H1 (cell line): ENCODE data around the gene TMX2. TPM values are rescaled to one million over a fixed set of nuclear protein-coding genes. Genes with fewer than 3 reads are reported as not detected.

Experiments
- CTCF ChIA-PET: fragments of 300-600 bp; sonication (Branson Sonifier 250); formaldehyde crosslinking; loops from one replicate; lab custom pipeline; 2021; ENCODE audit not compliant: partially characterized antibody; lab: Charles Lee
- POLR2A ChIA-PET: fragments of 300-600 bp; sonication (Branson Sonifier 250); formaldehyde crosslinking; loops from one replicate; lab custom pipeline; 2021; ENCODE audit warnings: inconsistent platforms; ENCODE audit not compliant: partially characterized antibody; lab: Charles Lee
- DNase-seq, 2 experiments: peaks; one replicate each; pipeline versions ENCODE4 v3.0.0 to v3.0.0-alpha.2; 2010 to 2022; ENCODE audit warnings: low spot score in 2 of 2, low read depth in 1 of 2, mixed read lengths in 1 of 2
- FAIRE-seq: peaks from 2 replicates; lab custom pipeline; 2011; peaks lifted over from hg19 to GRCh38; lab: Jason Lieb, UNC
- H2AFZ ChIP-seq: 2 replicates; pipeline ENCODE4 v1.8.1; 2012; ENCODE audit warnings: low read length, inconsistent platforms
- H2AK5ac ChIP-seq: 2 replicates; pipeline ENCODE4 v1.6.1; 2013; ENCODE audit warnings: low read depth, low read length
- H2BK120ac ChIP-seq: replicated peaks from 2 replicates; pipeline ENCODE3; 2013; ENCODE audit warnings: low read depth, low read length, inconsistent platforms
- H2BK12ac ChIP-seq: 2 replicates; pipeline ENCODE4 v1.6.1; 2013; ENCODE audit warnings: low read depth, low read length
- H2BK15ac ChIP-seq: 2 replicates; pipeline ENCODE4 v1.6.1; 2013; ENCODE audit warnings: low read length
- H2BK20ac ChIP-seq: 2 replicates; pipeline ENCODE4 v1.6.1; 2013; ENCODE audit warnings: low read length
- H2BK5ac ChIP-seq: 2 replicates; pipeline ENCODE4 v1.6.1; 2013; ENCODE audit warnings: low read depth, low read length
- H3K14ac ChIP-seq: 2 replicates; pipeline ENCODE4 v1.6.1; 2013; ENCODE audit warnings: inconsistent platforms; ENCODE audit not compliant: insufficient read length
- H3K18ac ChIP-seq: 2 replicates; pipeline ENCODE4 v1.6.1; 2013; ENCODE audit warnings: low read length; ENCODE audit errors: extremely low read depth
- H3K23ac ChIP-seq: 2 replicates; pipeline ENCODE4 v1.6.1; 2013; ENCODE audit warnings: inconsistent platforms; ENCODE audit not compliant: insufficient read length
- H3K23me2 ChIP-seq: 2 replicates; pipeline ENCODE4 v1.6.1; 2013; ENCODE audit warnings: low read depth, low read length
- H3K27ac ChIP-seq: 2 replicates; pipeline ENCODE4 v1.6.1; 2011; ENCODE audit warnings: low read depth, low read length, inconsistent platforms
- H3K27me3 ChIP-seq, 4 experiments: replicated peaks in 1 of 4; 1 replicate in 1 of 4; 2 replicates in 3 of 4; pipeline versions ENCODE4 v1.6.1 to v1.8.1; 2011 to 2013; ENCODE audit warnings: low read length in 3 of 4, mild to moderate bottlenecking in 3 of 4, inconsistent platforms in 2 of 4, mixed read lengths in 2 of 4, moderate library complexity in 1 of 4; ENCODE audit not compliant: control insufficient read depth in 3 of 4, insufficient read depth in 3 of 4; ENCODE audit errors: extremely low read depth in 1 of 4
- H3K36me3 ChIP-seq, 4 experiments: 2 replicates each; pipeline versions ENCODE4 v1.6.1 to v1.8.1; 2011 to 2013; ENCODE audit warnings: mild to moderate bottlenecking in 4 of 4, low read length in 3 of 4, moderate library complexity in 2 of 4, control low read depth in 1 of 4, inconsistent platforms in 1 of 4; ENCODE audit not compliant: insufficient read depth in 4 of 4, control insufficient read depth in 2 of 4
- H3K4ac ChIP-seq: replicated peaks from 2 replicates; pipeline ENCODE3; 2013; ENCODE audit warnings: low read length, low read depth, mixed read lengths, inconsistent platforms; ENCODE audit not compliant: insufficient read length
- H3K4me1 ChIP-seq, 4 experiments: replicated peaks in 1 of 4; 1 replicate in 1 of 4; 2 replicates in 3 of 4; pipeline versions ENCODE4 v1.6.1 to v1.8.1; 2011 to 2013; ENCODE audit warnings: low read length in 3 of 4, inconsistent platforms in 2 of 4, mixed read lengths in 1 of 4; ENCODE audit not compliant: insufficient read depth in 4 of 4, control insufficient read depth in 3 of 4
- H3K4me2 ChIP-seq, 2 experiments: 2 replicates each; pipeline versions ENCODE4 v1.6.1 to v1.8.1; 2011 to 2013; ENCODE audit warnings: low read depth in 2 of 2, low read length in 2 of 2, control low read depth in 1 of 2, inconsistent platforms in 1 of 2, mild to moderate bottlenecking in 1 of 2; ENCODE audit not compliant: insufficient read depth in 1 of 2
- H3K4me3 ChIP-seq, 4 experiments: fragments of 200-600, 300-600 bp in 1 of 4; sonication (generic), shearing (Covaris generic), sonication (Bioruptor Twin) in 1 of 4; 2 replicates each; pipeline versions ENCODE4 v1.5.1 to v1.8.1; 2011 to 2016; ENCODE audit warnings: low read length in 4 of 4, low read depth in 3 of 4, control low read depth in 2 of 4, inconsistent platforms in 2 of 4, mild to moderate bottlenecking in 2 of 4, mixed read lengths in 1 of 4, moderate library complexity in 1 of 4; ENCODE audit not compliant: insufficient read depth in 2 of 4; ENCODE audit errors: extremely low read depth in 1 of 4
- H3K56ac ChIP-seq: replicated peaks from 2 replicates; pipeline ENCODE3; 2013; ENCODE audit warnings: low read depth, mild to moderate bottlenecking, mixed read lengths, low read length, inconsistent platforms; ENCODE audit not compliant: insufficient read length
- H3K79me1 ChIP-seq: 2 replicates; pipeline ENCODE4 v1.6.1; 2013; ENCODE audit warnings: low read depth, low read length, control low read depth
- H3K79me2 ChIP-seq, 2 experiments: 2 replicates each; pipeline versions ENCODE4 v1.6.1 to v1.8.1; 2012 to 2013; ENCODE audit warnings: low read length in 2 of 2, mild to moderate bottlenecking in 2 of 2, inconsistent platforms in 1 of 2; ENCODE audit not compliant: insufficient read depth in 2 of 2, control insufficient read depth in 1 of 2
- H3K9ac ChIP-seq, 4 experiments: replicated peaks in 1 of 4; 1 replicate in 1 of 4; 2 replicates in 3 of 4; pipeline versions ENCODE4 v1.6.1 to v1.8.1; 2011 to 2013; ENCODE audit warnings: low read depth in 3 of 4, low read length in 3 of 4, control low read depth in 2 of 4, mild to moderate bottlenecking in 2 of 4, moderate library complexity in 2 of 4, inconsistent platforms in 1 of 4; ENCODE audit errors: extremely low read depth in 1 of 4
- H3K9me3 ChIP-seq, 2 experiments: 2 replicates each; pipeline versions ENCODE4 v1.6.1 to v1.8.1; 2012 to 2013; ENCODE audit warnings: mild to moderate bottlenecking in 2 of 2, moderate library complexity in 2 of 2, control low read depth in 1 of 2, inconsistent platforms in 1 of 2, low read depth in 1 of 2, low read length in 1 of 2, mixed read lengths in 1 of 2; ENCODE audit not compliant: insufficient read depth in 2 of 2
- H4K20me1 ChIP-seq, 2 experiments: replicated peaks in 1 of 2; 2 replicates each; pipeline versions ENCODE3 to v1.8.1; 2011 to 2013; ENCODE audit warnings: inconsistent platforms in 2 of 2, low read length in 2 of 2, mild to moderate bottlenecking in 1 of 2; ENCODE audit not compliant: insufficient read depth in 2 of 2, control insufficient read depth in 1 of 2
- H4K5ac ChIP-seq: 2 replicates; pipeline ENCODE4 v1.6.1; 2013; ENCODE audit warnings: low read length, low read depth, mixed read lengths, inconsistent platforms; ENCODE audit not compliant: insufficient read length
- H4K8ac ChIP-seq: 2 replicates; pipeline ENCODE4 v1.8.0; 2013; ENCODE audit warnings: mild to moderate bottlenecking, moderate library complexity, low read length, inconsistent platforms; ENCODE audit not compliant: insufficient read depth; ENCODE audit errors: extremely low read depth
- H4K91ac ChIP-seq: replicated peaks from 2 replicates; pipeline ENCODE3; 2013; ENCODE audit warnings: low read length, mixed read lengths, inconsistent platforms; ENCODE audit not compliant: insufficient read length
- BACH1 ChIP-seq: IDR thresholded peaks from 2 replicates; pipeline ENCODE4 v1.6.1; 2012; ENCODE audit warnings: low read length, improper control_type of control experiment
- EGR1 ChIP-seq: IDR thresholded peaks from 2 replicates; pipeline ENCODE4 v1.6.1; 2011; ENCODE audit warnings: low read depth, low read length, borderline replicate concordance
- RAD21 ChIP-seq, 2 experiments: IDR thresholded peaks in 1 of 2; conservative IDR thresholded peaks in 1 of 2; 2 replicates each; pipeline ENCODE4 v1.6.1; 2011; ENCODE audit warnings: low read depth in 2 of 2, low read length in 2 of 2, improper control_type of control experiment in 1 of 2, inconsistent platforms in 1 of 2, mild to moderate bottlenecking in 1 of 2, moderate library complexity in 1 of 2
- SP1 ChIP-seq: IDR thresholded peaks from 2 replicates; pipeline ENCODE4 v1.6.1; 2011; ENCODE audit warnings: low read depth, low read length
- WGBS, 2 experiments: shearing (Covaris generic) in 1 of 2; methylation state at CpG; one replicate each; pipeline versions ENCODE4 v1.1.6 to v1.1.7; 2013 to 2015; ENCODE audit warnings: low lambda C conversion rate in 2 of 2, mixed read lengths in 2 of 2, inconsistent platforms in 1 of 2, low coverage in 1 of 2, missing lambda C conversion rate in 1 of 2; ENCODE audit not compliant: insufficient replicate concordance in 2 of 2, insufficient coverage in 1 of 2, insufficient read length in 1 of 2; ENCODE audit errors: extremely low coverage in 1 of 2, missing lambda C conversion rate in 1 of 2; 5-methylcytosine and 5-hydroxymethylcytosine counted together
- polyA plus RNA-seq, 7 experiments: library from polyadenylated mRNA; depleted of rRNA in 3 of 7; stranded (reverse) in 5 of 7; unstranded in 2 of 7; fragments of >200 nt in 5 of 7; fragments of 200-250 nt in 2 of 7; gene quantifications; 1 replicate in 5 of 7; 2 replicates in 1 of 7; 4 replicates in 1 of 7; pipeline versions ENCODE4 v1.2.1 to v1.2.3, GENCODE V29; 2011 to 2013; ENCODE audit warnings: missing spikeins in 2 of 7, mixed read lengths in 2 of 7
- total RNA-seq: library from RNA; stranded (reverse); fragmentation: NEBNext Ultra II Directional; extraction: Animal tissue kit (Norgen Biotek cat#: 25700); gene quantifications from 2 replicates; pipeline ENCODE4 v1.2.1, GENCODE V29; 2021

Gene TMX2
- total and polyA plus RNA-seq, 2 of the 8 experiments (the other 6 are each of a cell fraction or from before 2014, with no cell fraction given), result 70.4 to 100.0 TPM

DNA sequence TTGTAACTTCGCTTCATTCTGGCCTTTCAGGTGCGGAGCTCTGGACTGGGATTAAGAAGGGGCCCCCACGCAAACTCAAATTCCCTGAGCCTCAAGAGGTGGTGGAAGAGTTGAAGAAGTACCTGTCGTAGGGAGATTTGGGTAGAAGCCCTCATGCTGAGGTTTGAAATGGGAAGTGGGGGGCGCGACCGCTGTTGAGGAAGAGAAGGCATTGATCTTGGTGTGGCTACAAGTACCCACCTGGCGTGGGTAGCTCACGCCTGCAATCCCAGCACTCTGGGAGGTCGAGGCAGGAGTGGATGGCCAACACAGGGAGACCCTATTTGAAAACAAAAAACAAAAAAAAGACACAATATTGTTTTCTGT lies 29.7 kb downstream of the TMX2 start:
- H3K79me2 ChIP-seq, result peaks cover 0 to 14% of the 10 kb centered on the region in 2 experiments; a peak in 3 of 4 replicates
- FAIRE-seq, result no peak
- peak overlapping the region; percentile 76 to 99 (median 92) for H3K4me3 ChIP-seq
- ChIA-PET POLR2A (interaction anchor here (0.6 to 5.8 kb wide), 30 partner anchors 9 to 312 kb away, joined by 3 to 30 read pairs (median 6); partner anchors contain the start of genes BTBD18, CTNND1, MED19 and RTN4RL2), CTCF (interaction anchor here (0.8 to 12.1 kb wide), 5 partner anchors 9 to 60 kb away, joined by 3 to 182 read pairs (median 5); partner anchors contain the start of gene BTBD18)
- H3K9me3 ChIP-seq, result no peaks in the 10 kb centered on the region
- peak overlapping the region; percentile 65 to 88 for H3K4me2 ChIP-seq
- no peak overlapping the region for H3K23ac ChIP-seq
- H3K23me2 ChIP-seq, result no peaks in the 10 kb centered on the region; the same call in 1 of the 2 replicates
- H3K4me1 ChIP-seq, result peaks cover 0 to 9% (median 3%) of the 10 kb centered on the region in 4 experiments; a peak in 4 of 7 replicates
- H2BK120ac ChIP-seq, result no peak overlapping the region
- H2BK20ac ChIP-seq, result no peak overlapping the region
- no peak for DNase-seq
- H3K9ac ChIP-seq, result peak overlapping the region; percentile 75 to 90 (median 88)
- 0 out of 2 replicates have a peak overlapping the region, but pooled peaks have one; percentile 72 for H2BK5ac ChIP-seq
- H4K20me1 ChIP-seq, result peaks cover 0 to 4% of the 10 kb centered on the region in 2 experiments
- peaks cover 15 to 52% (median 38%) of the 10 kb centered on the region in 4 experiments for H3K36me3 ChIP-seq
- WGBS, 2 experiments, result 10% methylated on average over 10 of the region's 10 CpGs; no CpG with 5 or more reads in 1 of the 2 experiments
- H4K8ac ChIP-seq, result peak overlapping the region; percentile 85
- peak overlapping the region; percentile 65 for H3K56ac ChIP-seq
- H2AK5ac ChIP-seq, result no peak overlapping the region
- H3K79me1 ChIP-seq, result no peaks in the 10 kb centered on the region; the same call in 1 of the 2 replicates
- no peak overlapping the region for H4K5ac ChIP-seq
- H2BK15ac ChIP-seq, result no peak overlapping the region
- no peak overlapping the region for H4K91ac ChIP-seq
- TF ChIP-seq EGR1 (no peak), SP1 (no peak), BACH1 (no peak), RAD21 (IDR thresholded peaks at IDR 0.05 in 1 of 2, conservative IDR thresholded peaks at IDR 0.05 in 1 of 2; ENCODE audit: low read depth in 2 of 2, low read length in 2 of 2) (no peak)
- TF ChIP-seq, all 59 proteins: peak for 0
- no peak overlapping the region for H2BK12ac ChIP-seq
- H2AFZ ChIP-seq, result no peak overlapping the region
- H3K4ac ChIP-seq, result peak overlapping the region; percentile 36
- H3K27ac ChIP-seq, result peak overlapping the region; percentile 83
- no peak overlapping the region for H3K18ac ChIP-seq
- no peaks in the 10 kb centered on the region for H3K27me3 ChIP-seq
- H3K14ac ChIP-seq, result no peak overlapping the region
